ENCODE measurements around the gene RAB11B.
A peak's percentile ranks its signal among the peaks of the same experiment; 100 is the strongest.
"Not testable (repeated sequence)": the region's sequence is repeated elsewhere in the genome, so short reads cannot be mapped to it uniquely, and the experiment has no call there.

The RAB11B gene

GRCh38 chr19:8423817-8424223 is 33.7 kb downstream of the RAB11B start:
- H3K4me3 ChIP-seq (ENCODE audit: low read depth, low read length) = no peak overlapping the region
- no peak for TF ChIP-seq CTCF (IDR thresholded peaks at IDR 0.05; ENCODE audit: low read depth, low read length)

GRCh38 chr19:8425331-8425730 is 35.2 kb downstream of the RAB11B start:
- not testable (repeated sequence) for H3K4me3 ChIP-seq (ENCODE audit: low read depth, low read length)

- no peak overlapping the region for H3K4me3 ChIP-seq (ENCODE audit: low read depth, low read length)
- TF ChIP-seq CTCF (IDR thresholded peaks at IDR 0.05; ENCODE audit: low read depth, low read length) = no peak
Measured at GRCh38 chr19:8426283-8426682, 36.1 kb downstream of the RAB11B start.

GRCh38 chr19:8429044-8429443 is 38.9 kb downstream of the RAB11B start:
- no peak for TF ChIP-seq CTCF (IDR thresholded peaks at IDR 0.05; ENCODE audit: low read depth, low read length)
- no peak overlapping the region for H3K4me3 ChIP-seq (ENCODE audit: low read depth, low read length)

GRCh38 chr19:8429826-8430225 is 39.7 kb downstream of the RAB11B start:
- TF ChIP-seq CTCF (IDR thresholded peaks at IDR 0.05; ENCODE audit: low read depth, low read length) = no peak
- no peak overlapping the region for H3K4me3 ChIP-seq (ENCODE audit: low read depth, low read length)

GRCh38 chr19:8430650-8431049 is 40.5 kb downstream of the RAB11B start:
- no peak for TF ChIP-seq CTCF (IDR thresholded peaks at IDR 0.05; ENCODE audit: low read depth, low read length)
- no peak overlapping the region for H3K4me3 ChIP-seq (ENCODE audit: low read depth, low read length)

GRCh38 chr19:8438236-8438635 is 48.1 kb downstream of the RAB11B start:
- no peak overlapping the region for H3K4me3 ChIP-seq (ENCODE audit: low read depth, low read length)
- TF ChIP-seq CTCF (IDR thresholded peaks at IDR 0.05; ENCODE audit: low read depth, low read length) = no peak

- TF ChIP-seq CTCF (IDR thresholded peaks at IDR 0.05; ENCODE audit: low read depth, low read length) = no peak
- H3K4me3 ChIP-seq (ENCODE audit: low read depth, low read length) = no peak overlapping the region
Measured at GRCh38 chr19:8441725-8442544, 51.8 kb downstream of the RAB11B start.

GRCh38 chr19:8444140-8444676 is 54.0 kb downstream of the RAB11B start:
- H3K4me3 ChIP-seq (ENCODE audit: low read depth, low read length) = peak overlapping the region; percentile 96

All from WI38 (cell line).